ENCODE results near the gene DOCK9. TPM values are rescaled to one million over a fixed set of nuclear protein-coding genes. Genes with fewer than 3 reads are reported as not detected.

The DOCK9 gene, protein sequence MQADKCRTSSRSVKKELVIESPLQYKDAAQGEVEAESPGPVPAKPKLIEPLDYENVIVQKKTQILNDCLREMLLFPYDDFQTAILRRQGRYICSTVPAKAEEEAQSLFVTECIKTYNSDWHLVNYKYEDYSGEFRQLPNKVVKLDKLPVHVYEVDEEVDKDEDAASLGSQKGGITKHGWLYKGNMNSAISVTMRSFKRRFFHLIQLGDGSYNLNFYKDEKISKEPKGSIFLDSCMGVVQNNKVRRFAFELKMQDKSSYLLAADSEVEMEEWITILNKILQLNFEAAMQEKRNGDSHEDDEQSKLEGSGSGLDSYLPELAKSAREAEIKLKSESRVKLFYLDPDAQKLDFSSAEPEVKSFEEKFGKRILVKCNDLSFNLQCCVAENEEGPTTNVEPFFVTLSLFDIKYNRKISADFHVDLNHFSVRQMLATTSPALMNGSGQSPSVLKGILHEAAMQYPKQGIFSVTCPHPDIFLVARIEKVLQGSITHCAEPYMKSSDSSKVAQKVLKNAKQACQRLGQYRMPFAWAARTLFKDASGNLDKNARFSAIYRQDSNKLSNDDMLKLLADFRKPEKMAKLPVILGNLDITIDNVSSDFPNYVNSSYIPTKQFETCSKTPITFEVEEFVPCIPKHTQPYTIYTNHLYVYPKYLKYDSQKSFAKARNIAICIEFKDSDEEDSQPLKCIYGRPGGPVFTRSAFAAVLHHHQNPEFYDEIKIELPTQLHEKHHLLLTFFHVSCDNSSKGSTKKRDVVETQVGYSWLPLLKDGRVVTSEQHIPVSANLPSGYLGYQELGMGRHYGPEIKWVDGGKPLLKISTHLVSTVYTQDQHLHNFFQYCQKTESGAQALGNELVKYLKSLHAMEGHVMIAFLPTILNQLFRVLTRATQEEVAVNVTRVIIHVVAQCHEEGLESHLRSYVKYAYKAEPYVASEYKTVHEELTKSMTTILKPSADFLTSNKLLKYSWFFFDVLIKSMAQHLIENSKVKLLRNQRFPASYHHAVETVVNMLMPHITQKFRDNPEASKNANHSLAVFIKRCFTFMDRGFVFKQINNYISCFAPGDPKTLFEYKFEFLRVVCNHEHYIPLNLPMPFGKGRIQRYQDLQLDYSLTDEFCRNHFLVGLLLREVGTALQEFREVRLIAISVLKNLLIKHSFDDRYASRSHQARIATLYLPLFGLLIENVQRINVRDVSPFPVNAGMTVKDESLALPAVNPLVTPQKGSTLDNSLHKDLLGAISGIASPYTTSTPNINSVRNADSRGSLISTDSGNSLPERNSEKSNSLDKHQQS (N-terminal part only)
- 118 TPM for total RNA-seq

DNA sequence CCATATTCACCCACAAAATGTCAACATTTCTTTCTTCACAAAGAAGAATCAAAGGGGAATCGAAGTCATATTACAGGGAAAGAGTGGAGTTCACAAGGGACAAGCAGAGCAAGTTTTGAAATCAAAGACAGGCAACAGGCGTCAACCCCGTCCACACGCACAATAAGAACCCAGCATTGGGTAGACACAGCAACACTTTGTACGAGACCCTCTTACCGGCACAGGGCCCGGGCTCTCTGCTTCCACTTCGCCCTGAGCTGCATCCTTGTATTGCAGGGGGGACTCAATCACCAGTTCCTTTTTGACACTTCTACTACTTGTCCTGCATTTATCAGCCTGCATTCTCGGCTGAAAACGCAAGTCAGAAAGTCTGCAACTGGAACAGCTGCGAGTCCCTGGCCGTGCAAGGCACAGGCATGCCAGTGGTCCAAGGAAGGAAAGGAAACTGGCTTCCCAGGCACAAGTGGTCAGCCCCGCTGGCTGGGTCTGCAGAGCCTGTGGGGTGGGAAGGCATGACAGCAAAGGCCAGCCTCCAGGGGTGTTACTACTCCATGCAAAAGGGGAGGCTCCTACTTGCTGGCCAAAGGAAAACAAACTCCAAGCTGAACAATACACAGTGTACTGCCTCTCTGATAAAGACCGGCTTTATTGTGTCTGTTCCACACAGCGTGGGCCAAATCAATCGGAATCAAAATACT lies at the start of gene DOCK9:
DOCK9 (minus strand) TSS at position 497 of the 698 bp plus-strand sequence; CDS start at position 342, 155 bp downstream.

DNA sequence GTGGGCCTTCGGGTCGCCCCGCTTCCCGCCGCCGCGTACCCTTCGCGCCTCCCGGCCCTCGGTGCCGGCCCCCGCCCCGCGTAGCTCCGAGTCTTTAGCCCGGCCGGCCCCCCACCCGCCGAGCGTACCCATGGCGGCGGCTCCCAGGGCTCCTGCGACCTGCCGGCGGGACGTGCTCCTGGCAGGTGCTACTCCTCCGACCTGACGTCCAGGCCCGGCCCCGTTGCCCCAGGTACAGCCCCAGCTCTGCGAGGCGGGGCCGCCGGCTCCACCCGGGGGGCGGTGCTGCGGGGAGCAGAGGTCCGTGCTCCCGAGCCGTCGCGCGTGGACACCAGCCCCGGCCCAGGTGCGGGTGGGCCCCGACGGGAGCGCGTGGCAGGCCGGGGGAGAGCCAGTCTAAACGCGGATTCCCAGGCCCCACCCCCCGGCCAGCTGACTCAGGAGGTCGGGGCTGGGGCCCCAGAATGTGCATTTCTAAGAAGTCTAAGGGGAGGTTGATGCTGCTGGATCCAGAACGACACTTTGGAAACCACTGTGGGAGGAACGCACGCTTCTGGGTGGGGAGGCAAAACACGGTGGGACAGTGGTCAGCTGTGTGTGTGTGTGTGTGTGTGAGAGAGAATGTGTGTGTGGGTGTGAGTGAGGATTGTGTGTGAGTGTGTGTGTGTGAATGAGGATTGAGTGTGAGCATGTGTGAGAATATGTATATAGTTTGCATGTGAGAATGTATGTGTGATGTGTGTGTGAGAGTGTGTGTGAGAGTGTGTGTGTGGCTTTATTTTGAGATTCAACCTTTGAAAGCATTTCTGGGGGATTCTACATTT lies 225.2 kb downstream of the DOCK9 start, which contains the start of gene SLC15A1:
SLC15A1 (minus strand) TSS at position 206 of the 824 bp plus-strand sequence; CDS start at position 132, 74 bp downstream.

Other genes starting within 250 kb of the DOCK9 start
- gene SLC15A1, start 225.4 kb downstream of the DOCK9 start, total RNA-seq, result 0.60 TPM
- 68.9 TPM for gene UBAC2, start 222.8 kb upstream of the DOCK9 start, total RNA-seq